ENCODE results near the gene NR2C2. TPM values are rescaled to one million over a fixed set of nuclear protein-coding genes. Genes with fewer than 3 reads are reported as not detected.

The NR2C2 gene
- total RNA-seq, 1 experiment from 2014 or later: 38.5 TPM

- Mint-ChIP-seq H3K27ac (no peak overlapping the region), H3K36me3 (ENCODE audit: insufficient read depth in 1 of 3, low read depth in 3 of 3) (peaks cover 7 to 43% (median 34%) of the 10 kb centered on the region in 3 experiments; a peak in 5 of 7 replicates), H3K4me1 (peaks cover 34% of the 10 kb centered on the region in 2 experiments), H3K27me3 (ENCODE audit: low read depth) (no peaks in the 10 kb centered on the region), H3K9me3 (no peaks in the 10 kb centered on the region), H3K4me3 (no peak overlapping the region)
- Histone ChIP-seq H3K23me2 (ENCODE audit: insufficient read length, low read depth, low read length, poor library complexity, severe bottlenecking) (peaks cover 6% of the 10 kb centered on the region), H3K14ac (ENCODE audit: insufficient read depth, low read length) (no peak overlapping the region), H2BK20ac (ENCODE audit: low read depth, low read length, poor library complexity, severe bottlenecking) (no peak overlapping the region), H2AFZ (ENCODE audit: low read length) (no peak overlapping the region), H3K79me2 (ENCODE audit: insufficient read depth, low read length) (peaks cover 27% of the 10 kb centered on the region; the same call in 1 of the 2 replicates), H3K56ac (ENCODE audit: insufficient read length, low read depth, low read length) (no peak overlapping the region), H2AK5ac (ENCODE audit: insufficient read length, low read length) (no peak overlapping the region), H4K20me1 (ENCODE audit: control insufficient read depth, insufficient read depth, insufficient read length) (no peaks in the 10 kb centered on the region), H2BK12ac (ENCODE audit: insufficient read length, low read depth, low read length) (no peak overlapping the region), H2BK120ac (ENCODE audit: low read depth, low read length, poor library complexity, severe bottlenecking) (no peak overlapping the region), H3K23ac (ENCODE audit: insufficient read length, low read depth, low read length) (no peak overlapping the region), H4K8ac (replicated peaks; ENCODE audit: insufficient read length, low read depth, low read length) (no peak overlapping the region), H3K27me3 (ENCODE audit: insufficient read depth, low read length) (no peaks in the 10 kb centered on the region), H3K79me1 (ENCODE audit: insufficient read depth, low read depth, low read length, poor library complexity, severe bottlenecking) (peaks cover 5% of the 10 kb centered on the region), H2BK15ac (ENCODE audit: low read depth, low read length) (no peak overlapping the region), H3K9ac (ENCODE audit: extremely low read depth, insufficient read length, low read length) (no peak overlapping the region), H3K27ac (ENCODE audit: insufficient read length, low read depth, low read length) (no peak overlapping the region), H4K91ac (ENCODE audit: insufficient read length, low read depth, low read length) (no peak overlapping the region), H4K5ac (ENCODE audit: insufficient read length, low read depth, low read length) (no peak overlapping the region), H3K18ac (ENCODE audit: insufficient read length, low read depth, low read length) (no peak overlapping the region), H3K4me1 (ENCODE audit: insufficient read depth, low read length) (no peaks in the 10 kb centered on the region), H2BK5ac (ENCODE audit: insufficient read length, low read length) (no peak overlapping the region), H3K9me3 (ENCODE audit: control insufficient read depth, low read depth, low read length) (no peaks in the 10 kb centered on the region), H3K4me2 (ENCODE audit: insufficient read depth, insufficient read length, low read length) (no peak overlapping the region), H3K4ac (ENCODE audit: low read depth, low read length) (no peak overlapping the region), H3T11ph (ENCODE audit: low read length) (no peak overlapping the region)
- no CpG with 5 or more reads among the region's 2 CpGs for WGBS (ENCODE audit: extremely low coverage, insufficient read length, low lambda C conversion rate)
- no peak for TF ChIP-seq CTCF (conservative IDR thresholded peaks at IDR 0.05)
- no peak for DNase-seq
Observed at GRCh38 chr3:14950274-14950673, 2.9 kb downstream of the NR2C2 start.

Measured in H9 (cell line).